NCI-H146 treated with DMSO at 0.1 percent for 48 hours (cell line): ENCODE data around the gene SYT14.
"Not testable (repeated sequence)": the region's sequence is repeated elsewhere in the genome, so short reads cannot be mapped to it uniquely, and the experiment has no call there.

Source experiments
- DNase-seq: peaks from one replicate; lab custom pipeline; 2025; ENCODE audit not compliant: unreplicated experiment; lab: John Stamatoyannopoulos, UW

The SYT14 gene

GRCh38 chr1:210024282-210024681, 86.3 kb downstream of the SYT14 start:
- DNase-seq: no peak

GRCh38 chr1:210024996-210025395, 87.0 kb downstream of the SYT14 start:
- DNase-seq: no peak

- DNase-seq: no peak
Measured at GRCh38 chr1:210025870-210026269, 87.9 kb downstream of the SYT14 start.

GRCh38 chr1:210027994-210028393, 90.0 kb downstream of the SYT14 start:
- no peak for DNase-seq

GRCh38 chr1:210031473-210031872, 93.5 kb downstream of the SYT14 start:
- DNase-seq: no peak

GRCh38 chr1:210043058-210043457, 105.0 kb downstream of the SYT14 start:
- DNase-seq: peak; percentile 5

- DNase-seq: no peak
Measured at GRCh38 chr1:210049616-210050015, 111.6 kb downstream of the SYT14 start.

GRCh38 chr1:210050491-210050890, 112.5 kb downstream of the SYT14 start:
- not testable (repeated sequence) for DNase-seq

- no peak for DNase-seq
Measured at GRCh38 chr1:210053126-210053525, 115.1 kb downstream of the SYT14 start.

GRCh38 chr1:210057593-210057992, 119.6 kb downstream of the SYT14 start:
- DNase-seq: no peak

- no peak for DNase-seq
Measured at GRCh38 chr1:210061992-210062391, 124.0 kb downstream of the SYT14 start.

GRCh38 chr1:210070531-210070930, 132.5 kb downstream of the SYT14 start:
- no peak for DNase-seq

- no peak for DNase-seq
Measured at GRCh38 chr1:210072129-210072528, 134.1 kb downstream of the SYT14 start.

GRCh38 chr1:210072896-210073504, 135.0 kb downstream of the SYT14 start:
- DNase-seq: no peak

- no peak for DNase-seq
Measured at GRCh38 chr1:210074904-210075303, 136.9 kb downstream of the SYT14 start.

GRCh38 chr1:210076620-210077019, 138.6 kb downstream of the SYT14 start:
- no peak for DNase-seq

GRCh38 chr1:210081494-210081893, 143.5 kb downstream of the SYT14 start:
- DNase-seq: no peak

GRCh38 chr1:210085359-210085758, 147.3 kb downstream of the SYT14 start:
- DNase-seq: no peak

- no peak for DNase-seq
Measured at GRCh38 chr1:210087058-210087457, 149.0 kb downstream of the SYT14 start.

GRCh38 chr1:210089855-210090254, 151.8 kb downstream of the SYT14 start:
- no peak for DNase-seq

- DNase-seq: no peak
Measured at GRCh38 chr1:210092366-210092765, 154.3 kb downstream of the SYT14 start.

- DNase-seq: no peak
Measured at GRCh38 chr1:210093461-210093860, 155.4 kb downstream of the SYT14 start.

- no peak for DNase-seq
Measured at GRCh38 chr1:210098356-210098755, 160.3 kb downstream of the SYT14 start.
